Measurements from ENCODE around the gene RAB27A.

DNA sequence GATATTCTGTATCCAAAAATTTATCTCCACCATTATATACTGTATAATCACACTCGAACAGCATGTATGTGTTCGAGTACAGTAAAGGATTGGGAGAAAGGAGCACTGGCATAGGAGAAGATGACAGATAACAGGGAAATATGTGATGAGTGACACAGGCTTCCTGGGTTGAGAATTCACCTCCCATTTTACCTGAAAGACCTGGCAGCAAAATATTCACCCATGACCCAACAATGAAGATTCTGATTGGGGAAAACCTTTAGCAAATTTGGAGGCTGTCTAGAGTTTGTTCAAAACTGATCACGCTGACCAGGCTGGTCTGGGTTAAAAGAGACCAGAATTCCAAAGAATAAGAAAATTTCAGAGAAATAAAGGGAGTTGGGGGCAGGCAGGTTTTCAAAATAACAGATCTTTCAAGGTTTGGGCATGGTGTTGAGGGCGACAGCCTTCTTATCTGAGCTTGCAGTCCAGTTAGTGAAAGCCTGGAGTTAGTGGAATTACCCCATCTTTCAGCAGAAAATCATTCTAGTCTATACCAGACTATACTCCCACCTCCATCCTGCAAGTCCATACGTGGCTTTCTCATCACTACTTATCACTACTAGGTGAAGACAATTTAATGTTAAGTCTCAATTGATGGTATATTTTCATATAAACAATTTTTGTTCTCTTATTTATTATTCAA lies 50.0 kb downstream of the RAB27A start:
- TF ChIP-seq POLR2AphosphoS5 (IDR thresholded peaks at IDR 0.05; ENCODE audit: borderline replicate concordance, low read depth, low read length) = no peak
- TF ChIP-seq FOXP2 (optimal IDR thresholded peaks at IDR 0.05; ENCODE audit: control extremely low read depth, extremely low read length, insufficient read depth) = no peak
